Ramos (cell line): ENCODE results near the gene FCN3.

ENCODE experiments used
- in situ Hi-C: fragments of 300-500 bp; cut with MboI; formaldehyde crosslinking; loops from one replicate; pipeline ENCODE4 v1.14.3; 2022; ENCODE audit warnings: low sequenced_read_pairs; ENCODE audit not compliant: unreplicated experiment

The FCN3 gene

GRCh38 chr1:27345272-27345671, 29.4 kb downstream of the FCN3 start:
- in situ Hi-C loops, result no loop called here

GRCh38 chr1:27343639-27344025, 31.0 kb downstream of the FCN3 start:
- in situ Hi-C loops, result no loop called here

GRCh38 chr1:27342778-27343638, 31.6 kb downstream of the FCN3 start:
- in situ Hi-C loops, result no loop called here

GRCh38 chr1:27342391-27342777, 32.2 kb downstream of the FCN3 start:
- in situ Hi-C loops, result no loop called here

GRCh38 chr1:27341525-27342252, 32.9 kb downstream of the FCN3 start, which contains the start of gene SYTL1:
SYTL1 (plus strand) TSS chr1:27342022; CDS start chr1:27345335, 3,313 bp downstream.
- in situ Hi-C loops, result no loop called here

- in situ Hi-C loops, result no loop called here
These were observed 35.4 kb downstream of the FCN3 start for GRCh38 chr1:27339213-27339612.

GRCh38 chr1:27338751-27339150, 35.9 kb downstream of the FCN3 start:
- in situ Hi-C loops, result no loop called here

- in situ Hi-C loops, result no loop called here
These were observed 37.9 kb downstream of the FCN3 start for GRCh38 chr1:27336756-27337155.

GRCh38 chr1:27335506-27336422, 38.9 kb downstream of the FCN3 start:
- in situ Hi-C loops, result no loop called here

- in situ Hi-C loops, result no loop called here
These were observed 40.8 kb downstream of the FCN3 start for GRCh38 chr1:27333717-27334279.

- in situ Hi-C loops, result no loop called here
These were observed 41.9 kb downstream of the FCN3 start for GRCh38 chr1:27332536-27333281.

GRCh38 chr1:27331922-27332321, 42.7 kb downstream of the FCN3 start:
- in situ Hi-C loops, result no loop called here

- in situ Hi-C loops, result no loop called here
These were observed 43.2 kb downstream of the FCN3 start for GRCh38 chr1:27331426-27331825.

- in situ Hi-C loops, result no loop called here
These were observed 43.8 kb downstream of the FCN3 start for GRCh38 chr1:27330786-27331185.

- in situ Hi-C loops, result no loop called here
These were observed 46.7 kb downstream of the FCN3 start for GRCh38 chr1:27327964-27328363.

GRCh38 chr1:27325286-27325685, 49.3 kb downstream of the FCN3 start:
- in situ Hi-C loops, result no loop called here

- in situ Hi-C loops, result no loop called here
These were observed 51.9 kb downstream of the FCN3 start for GRCh38 chr1:27322569-27323240.

GRCh38 chr1:27321813-27322568, 52.6 kb downstream of the FCN3 start, which contains the start of gene TMEM222:
TMEM222 (plus strand) TSS chr1:27322163; CDS start chr1:27322198, 35 bp downstream.
- in situ Hi-C loops, result no loop called here
